H1 (cell line): ENCODE results near the gene APOBEC3C. TPM values are rescaled to one million over a fixed set of nuclear protein-coding genes. Genes with fewer than 3 reads are reported as not detected.
"Not testable (repeated sequence)": the region's sequence is repeated elsewhere in the genome, so short reads cannot be mapped to it uniquely, and the experiment has no call there.

Experiments used
- CTCF ChIA-PET: fragments of 300-600 bp; sonication (Branson Sonifier 250); formaldehyde crosslinking; loops from one replicate; lab custom pipeline; 2021; ENCODE audit not compliant: partially characterized antibody; lab: Charles Lee
- POLR2A ChIA-PET: fragments of 300-600 bp; sonication (Branson Sonifier 250); formaldehyde crosslinking; loops from one replicate; lab custom pipeline; 2021; ENCODE audit warnings: inconsistent platforms; ENCODE audit not compliant: partially characterized antibody; lab: Charles Lee
- DNase-seq, 2 experiments: peaks; one replicate each; pipeline versions ENCODE4 v3.0.0 to v3.0.0-alpha.2; 2010 to 2022; ENCODE audit warnings: low spot score in 2 of 2, low read depth in 1 of 2, mixed read lengths in 1 of 2
- FAIRE-seq: peaks from 2 replicates; lab custom pipeline; 2011; peaks lifted over from hg19 to GRCh38; lab: Jason Lieb, UNC
- H2AFZ ChIP-seq: 2 replicates; pipeline ENCODE4 v1.8.1; 2012; ENCODE audit warnings: low read length, inconsistent platforms
- H2AK5ac ChIP-seq: 2 replicates; pipeline ENCODE4 v1.6.1; 2013; ENCODE audit warnings: low read depth, low read length
- H2BK120ac ChIP-seq: replicated peaks from 2 replicates; pipeline ENCODE3; 2013; ENCODE audit warnings: low read depth, low read length, inconsistent platforms
- H2BK12ac ChIP-seq: 2 replicates; pipeline ENCODE4 v1.6.1; 2013; ENCODE audit warnings: low read depth, low read length
- H2BK15ac ChIP-seq: 2 replicates; pipeline ENCODE4 v1.6.1; 2013; ENCODE audit warnings: low read length
- H2BK20ac ChIP-seq: 2 replicates; pipeline ENCODE4 v1.6.1; 2013; ENCODE audit warnings: low read length
- H2BK5ac ChIP-seq: 2 replicates; pipeline ENCODE4 v1.6.1; 2013; ENCODE audit warnings: low read depth, low read length
- H3K14ac ChIP-seq: 2 replicates; pipeline ENCODE4 v1.6.1; 2013; ENCODE audit warnings: inconsistent platforms; ENCODE audit not compliant: insufficient read length
- H3K18ac ChIP-seq: 2 replicates; pipeline ENCODE4 v1.6.1; 2013; ENCODE audit warnings: low read length; ENCODE audit errors: extremely low read depth
- H3K23ac ChIP-seq: 2 replicates; pipeline ENCODE4 v1.6.1; 2013; ENCODE audit warnings: inconsistent platforms; ENCODE audit not compliant: insufficient read length
- H3K23me2 ChIP-seq: 2 replicates; pipeline ENCODE4 v1.6.1; 2013; ENCODE audit warnings: low read depth, low read length
- H3K27ac ChIP-seq: 2 replicates; pipeline ENCODE4 v1.6.1; 2011; ENCODE audit warnings: low read depth, low read length, inconsistent platforms
- H3K27me3 ChIP-seq, 4 experiments: replicated peaks in 1 of 4; 1 replicate in 1 of 4; 2 replicates in 3 of 4; pipeline versions ENCODE4 v1.6.1 to v1.8.1; 2011 to 2013; ENCODE audit warnings: low read length in 3 of 4, mild to moderate bottlenecking in 3 of 4, inconsistent platforms in 2 of 4, mixed read lengths in 2 of 4, moderate library complexity in 1 of 4; ENCODE audit not compliant: control insufficient read depth in 3 of 4, insufficient read depth in 3 of 4; ENCODE audit errors: extremely low read depth in 1 of 4
- H3K36me3 ChIP-seq, 4 experiments: 2 replicates each; pipeline versions ENCODE4 v1.6.1 to v1.8.1; 2011 to 2013; ENCODE audit warnings: mild to moderate bottlenecking in 4 of 4, low read length in 3 of 4, moderate library complexity in 2 of 4, control low read depth in 1 of 4, inconsistent platforms in 1 of 4; ENCODE audit not compliant: insufficient read depth in 4 of 4, control insufficient read depth in 2 of 4
- H3K4ac ChIP-seq: replicated peaks from 2 replicates; pipeline ENCODE3; 2013; ENCODE audit warnings: low read length, low read depth, mixed read lengths, inconsistent platforms; ENCODE audit not compliant: insufficient read length
- H3K4me1 ChIP-seq, 4 experiments: replicated peaks in 1 of 4; 1 replicate in 1 of 4; 2 replicates in 3 of 4; pipeline versions ENCODE4 v1.6.1 to v1.8.1; 2011 to 2013; ENCODE audit warnings: low read length in 3 of 4, inconsistent platforms in 2 of 4, mixed read lengths in 1 of 4; ENCODE audit not compliant: insufficient read depth in 4 of 4, control insufficient read depth in 3 of 4
- H3K4me2 ChIP-seq, 2 experiments: 2 replicates each; pipeline versions ENCODE4 v1.6.1 to v1.8.1; 2011 to 2013; ENCODE audit warnings: low read depth in 2 of 2, low read length in 2 of 2, control low read depth in 1 of 2, inconsistent platforms in 1 of 2, mild to moderate bottlenecking in 1 of 2; ENCODE audit not compliant: insufficient read depth in 1 of 2
- H3K4me3 ChIP-seq, 4 experiments: fragments of 200-600, 300-600 bp in 1 of 4; sonication (generic), shearing (Covaris generic), sonication (Bioruptor Twin) in 1 of 4; 2 replicates each; pipeline versions ENCODE4 v1.5.1 to v1.8.1; 2011 to 2016; ENCODE audit warnings: low read length in 4 of 4, low read depth in 3 of 4, control low read depth in 2 of 4, inconsistent platforms in 2 of 4, mild to moderate bottlenecking in 2 of 4, mixed read lengths in 1 of 4, moderate library complexity in 1 of 4; ENCODE audit not compliant: insufficient read depth in 2 of 4; ENCODE audit errors: extremely low read depth in 1 of 4
- H3K56ac ChIP-seq: replicated peaks from 2 replicates; pipeline ENCODE3; 2013; ENCODE audit warnings: low read depth, mild to moderate bottlenecking, mixed read lengths, low read length, inconsistent platforms; ENCODE audit not compliant: insufficient read length
- H3K79me1 ChIP-seq: 2 replicates; pipeline ENCODE4 v1.6.1; 2013; ENCODE audit warnings: low read depth, low read length, control low read depth
- H3K79me2 ChIP-seq, 2 experiments: 2 replicates each; pipeline versions ENCODE4 v1.6.1 to v1.8.1; 2012 to 2013; ENCODE audit warnings: low read length in 2 of 2, mild to moderate bottlenecking in 2 of 2, inconsistent platforms in 1 of 2; ENCODE audit not compliant: insufficient read depth in 2 of 2, control insufficient read depth in 1 of 2
- H3K9ac ChIP-seq, 4 experiments: replicated peaks in 1 of 4; 1 replicate in 1 of 4; 2 replicates in 3 of 4; pipeline versions ENCODE4 v1.6.1 to v1.8.1; 2011 to 2013; ENCODE audit warnings: low read depth in 3 of 4, low read length in 3 of 4, control low read depth in 2 of 4, mild to moderate bottlenecking in 2 of 4, moderate library complexity in 2 of 4, inconsistent platforms in 1 of 4; ENCODE audit errors: extremely low read depth in 1 of 4
- H3K9me3 ChIP-seq, 2 experiments: 2 replicates each; pipeline versions ENCODE4 v1.6.1 to v1.8.1; 2012 to 2013; ENCODE audit warnings: mild to moderate bottlenecking in 2 of 2, moderate library complexity in 2 of 2, control low read depth in 1 of 2, inconsistent platforms in 1 of 2, low read depth in 1 of 2, low read length in 1 of 2, mixed read lengths in 1 of 2; ENCODE audit not compliant: insufficient read depth in 2 of 2
- H4K20me1 ChIP-seq, 2 experiments: replicated peaks in 1 of 2; 2 replicates each; pipeline versions ENCODE3 to v1.8.1; 2011 to 2013; ENCODE audit warnings: inconsistent platforms in 2 of 2, low read length in 2 of 2, mild to moderate bottlenecking in 1 of 2; ENCODE audit not compliant: insufficient read depth in 2 of 2, control insufficient read depth in 1 of 2
- H4K5ac ChIP-seq: 2 replicates; pipeline ENCODE4 v1.6.1; 2013; ENCODE audit warnings: low read length, low read depth, mixed read lengths, inconsistent platforms; ENCODE audit not compliant: insufficient read length
- H4K8ac ChIP-seq: 2 replicates; pipeline ENCODE4 v1.8.0; 2013; ENCODE audit warnings: mild to moderate bottlenecking, moderate library complexity, low read length, inconsistent platforms; ENCODE audit not compliant: insufficient read depth; ENCODE audit errors: extremely low read depth
- H4K91ac ChIP-seq: replicated peaks from 2 replicates; pipeline ENCODE3; 2013; ENCODE audit warnings: low read length, mixed read lengths, inconsistent platforms; ENCODE audit not compliant: insufficient read length
- WGBS, 2 experiments: shearing (Covaris generic) in 1 of 2; methylation state at CpG; one replicate each; pipeline versions ENCODE4 v1.1.6 to v1.1.7; 2013 to 2015; ENCODE audit warnings: low lambda C conversion rate in 2 of 2, mixed read lengths in 2 of 2, inconsistent platforms in 1 of 2, low coverage in 1 of 2, missing lambda C conversion rate in 1 of 2; ENCODE audit not compliant: insufficient replicate concordance in 2 of 2, insufficient coverage in 1 of 2, insufficient read length in 1 of 2; ENCODE audit errors: extremely low coverage in 1 of 2, missing lambda C conversion rate in 1 of 2; 5-methylcytosine and 5-hydroxymethylcytosine counted together
- polyA plus RNA-seq, 7 experiments: library from polyadenylated mRNA; depleted of rRNA in 3 of 7; stranded (reverse) in 5 of 7; unstranded in 2 of 7; fragments of >200 nt in 5 of 7; fragments of 200-250 nt in 2 of 7; gene quantifications; 1 replicate in 5 of 7; 2 replicates in 1 of 7; 4 replicates in 1 of 7; pipeline versions ENCODE4 v1.2.1 to v1.2.3, GENCODE V29; 2011 to 2013; ENCODE audit warnings: missing spikeins in 2 of 7, mixed read lengths in 2 of 7
- total RNA-seq: library from RNA; stranded (reverse); fragmentation: NEBNext Ultra II Directional; extraction: Animal tissue kit (Norgen Biotek cat#: 25700); gene quantifications from 2 replicates; pipeline ENCODE4 v1.2.1, GENCODE V29; 2021

The APOBEC3C gene
- total and polyA plus RNA-seq, 2 of the 8 experiments (the other 6 are each of a cell fraction or from before 2014, with no cell fraction given): 20.3 to 23.3 TPM

DNA sequence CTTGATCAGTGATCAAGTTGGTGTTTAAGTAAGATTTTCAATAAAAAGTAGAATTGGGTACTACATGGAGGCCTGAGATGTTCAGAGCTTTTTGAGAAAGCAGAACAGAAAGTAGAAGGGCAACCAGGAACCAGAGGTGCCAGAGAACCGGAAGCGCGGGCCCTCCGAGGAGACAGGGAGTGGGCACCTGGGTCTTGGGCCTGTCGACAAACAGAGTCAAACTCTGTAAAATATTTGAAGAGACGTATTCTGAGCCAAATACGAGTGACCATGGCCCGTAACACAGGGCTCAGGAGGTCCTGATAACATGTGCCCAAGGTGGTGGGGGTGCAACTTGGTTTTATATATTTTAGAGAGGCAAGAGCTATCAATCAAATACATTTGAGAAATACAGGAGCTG is 49.8 kb downstream of the APOBEC3C start:
- FAIRE-seq, POLR2A ChIA-PET: not testable (repeated sequence)
- CTCF ChIA-PET: interaction anchor here (0.6 to 0.8 kb wide), 2 partner anchors 60 to 436 kb away, joined by 3 to 5 read pairs; no protein-coding TSS in a partner anchor

More for the DNA sequence above, 49.8 kb downstream of the APOBEC3C start:
- H3K23me2 ChIP-seq, H2AFZ ChIP-seq, H2BK12ac ChIP-seq, H3K4me3 ChIP-seq, H3K18ac ChIP-seq, H3K27ac ChIP-seq, H3K56ac ChIP-seq, H3K9ac ChIP-seq, DNase-seq, H4K91ac ChIP-seq, H3K4me2 ChIP-seq, H2BK15ac ChIP-seq, H3K23ac ChIP-seq, H4K8ac ChIP-seq, H3K4me1 ChIP-seq, H4K5ac ChIP-seq, H3K14ac ChIP-seq, H3K4ac ChIP-seq, H2BK120ac ChIP-seq, H3K36me3 ChIP-seq, H3K79me2 ChIP-seq, H2BK20ac ChIP-seq, H3K27me3 ChIP-seq, H2BK5ac ChIP-seq, H3K9me3 ChIP-seq, H3K79me1 ChIP-seq, H2AK5ac ChIP-seq, H4K20me1 ChIP-seq: not testable (repeated sequence)
- WGBS, 2 experiments: 93% methylated on average over 5 of the region's 8 CpGs; no CpG with 5 or more reads in 1 of the 2 experiments
